ENCODE data around the gene LPCAT2. TPM values are rescaled to one million over a fixed set of nuclear protein-coding genes. Genes with fewer than 3 reads are reported as not detected.

The LPCAT2 gene
- total and polyA plus RNA-seq, 2 of the 8 experiments (the other 6 are each of a cell fraction or from before 2014, with no cell fraction given) = 2.2 to 10.6 TPM

GRCh38 chr16:55530316-55530856, 21.5 kb downstream of the LPCAT2 start:
- no peaks in the 10 kb centered on the region for H3K23me2 ChIP-seq (ENCODE audit: low read depth, low read length)
- CTCF ChIA-PET (ENCODE audit: partially characterized antibody) = no interaction called here
- POLR2A ChIA-PET (ENCODE audit: partially characterized antibody) = no interaction called here

More at GRCh38 chr16:55530316-55530856, 21.5 kb downstream of the LPCAT2 start:
- WGBS, 2 experiments (ENCODE audit: extremely low coverage in 1 of 2, insufficient coverage in 1 of 2, insufficient read length in 1 of 2, insufficient replicate concordance in 2 of 2, low coverage in 1 of 2, low lambda C conversion rate in 2 of 2, missing lambda C conversion rate in 1 of 2) = 85% methylated on average over 1 of the region's 1 CpG; no CpG with 5 or more reads in 1 of the 2 experiments
- Histone ChIP-seq H3K9me3 (ENCODE audit: insufficient read depth in 2 of 2, low read depth in 1 of 2, low read length in 1 of 2) (no peaks in the 10 kb centered on the region), H3K18ac (ENCODE audit: extremely low read depth, low read length) (no peak overlapping the region), H3K56ac (replicated peaks; ENCODE audit: insufficient read length, low read depth, low read length) (no peak overlapping the region), H3K4me2 (ENCODE audit: insufficient read depth in 1 of 2, low read depth in 2 of 2, low read length in 2 of 2) (no peak overlapping the region), H2BK20ac (ENCODE audit: low read length) (no peak overlapping the region), H4K5ac (ENCODE audit: insufficient read length, low read depth, low read length) (no peak overlapping the region), H3K27me3 (replicated peaks in 1 of 4; ENCODE audit: control insufficient read depth in 3 of 4, extremely low read depth in 1 of 4, insufficient read depth in 3 of 4, low read length in 3 of 4) (no peaks in the 10 kb centered on the region), H4K20me1 (replicated peaks in 1 of 2; ENCODE audit: control insufficient read depth in 1 of 2, insufficient read depth in 2 of 2, low read length in 2 of 2) (no peaks in the 10 kb centered on the region), H2AK5ac (ENCODE audit: low read depth, low read length) (no peak overlapping the region), H3K79me2 (ENCODE audit: control insufficient read depth in 1 of 2, insufficient read depth in 2 of 2, low read length in 2 of 2) (no peaks in the 10 kb centered on the region), H3K4ac (replicated peaks; ENCODE audit: insufficient read length, low read depth, low read length) (no peak overlapping the region), H3K27ac (ENCODE audit: low read depth, low read length) (no peak overlapping the region), H3K9ac (replicated peaks in 1 of 4; ENCODE audit: extremely low read depth in 1 of 4, low read depth in 3 of 4, low read length in 3 of 4) (no peak overlapping the region), H2BK120ac (replicated peaks; ENCODE audit: low read depth, low read length) (no peak overlapping the region), H3K4me1 (replicated peaks in 1 of 4; ENCODE audit: control insufficient read depth in 3 of 4, insufficient read depth in 4 of 4, low read length in 3 of 4) (no peaks in the 10 kb centered on the region), H2AFZ (ENCODE audit: low read length) (no peak overlapping the region), H2BK12ac (ENCODE audit: low read depth, low read length) (no peak overlapping the region), H2BK15ac (ENCODE audit: low read length) (no peak overlapping the region), H4K91ac (replicated peaks; ENCODE audit: insufficient read length, low read length) (no peak overlapping the region), H3K79me1 (ENCODE audit: low read depth, low read length) (no peaks in the 10 kb centered on the region), H2BK5ac (ENCODE audit: low read depth, low read length) (no peak overlapping the region), H4K8ac (ENCODE audit: extremely low read depth, insufficient read depth, low read length) (no peak overlapping the region), H3K23ac (ENCODE audit: insufficient read length) (no peak overlapping the region), H3K4me3 (ENCODE audit: extremely low read depth in 1 of 4, insufficient read depth in 2 of 4, low read depth in 3 of 4, low read length in 4 of 4) (no peak overlapping the region), H3K36me3 (ENCODE audit: control insufficient read depth in 2 of 4, insufficient read depth in 4 of 4, low read length in 3 of 4) (no peaks in the 10 kb centered on the region), H3K14ac (ENCODE audit: insufficient read length) (no peak overlapping the region)
- FAIRE-seq = no peak
- no peak for DNase-seq (ENCODE audit: low read depth in 1 of 2, low spot score in 2 of 2)
- TF ChIP-seq RNF2 (IDR thresholded peaks at IDR 0.05; ENCODE audit: borderline replicate concordance, low read depth, low read length, missing control alignments, poor library complexity, severe bottlenecking) = no peak
